ENCODE data around the gene PCDHB15.

GRCh38 chr5:141250576-141250975 is 5.4 kb downstream of the PCDHB15 start:
- TF ChIP-seq, protein P1, sequence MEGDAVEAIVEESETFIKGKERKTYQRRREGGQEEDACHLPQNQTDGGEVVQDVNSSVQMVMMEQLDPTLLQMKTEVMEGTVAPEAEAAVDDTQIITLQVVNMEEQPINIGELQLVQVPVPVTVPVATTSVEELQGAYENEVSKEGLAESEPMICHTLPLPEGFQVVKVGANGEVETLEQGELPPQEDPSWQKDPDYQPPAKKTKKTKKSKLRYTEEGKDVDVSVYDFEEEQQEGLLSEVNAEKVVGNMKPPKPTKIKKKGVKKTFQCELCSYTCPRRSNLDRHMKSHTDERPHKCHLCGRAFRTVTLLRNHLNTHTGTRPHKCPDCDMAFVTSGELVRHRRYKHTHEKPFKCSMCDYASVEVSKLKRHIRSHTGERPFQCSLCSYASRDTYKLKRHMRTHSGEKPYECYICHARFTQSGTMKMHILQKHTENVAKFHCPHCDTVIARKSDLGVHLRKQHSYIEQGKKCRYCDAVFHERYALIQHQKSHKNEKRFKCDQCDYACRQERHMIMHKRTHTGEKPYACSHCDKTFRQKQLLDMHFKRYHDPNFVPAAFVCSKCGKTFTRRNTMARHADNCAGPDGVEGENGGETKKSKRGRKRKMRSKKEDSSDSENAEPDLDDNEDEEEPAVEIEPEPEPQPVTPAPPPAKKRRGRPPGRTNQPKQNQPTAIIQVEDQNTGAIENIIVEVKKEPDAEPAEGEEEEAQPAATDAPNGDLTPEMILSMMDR (conservative IDR thresholded peaks at IDR 0.05; ENCODE audit: low read depth, low read length) = 0 out of 2 replicates have a peak, but pooled peaks have one; percentile 14
- no peak for TF ChIP-seq EZH2 (IDR thresholded peaks at IDR 0.05; ENCODE audit: borderline replicate concordance, low read depth, low read length, poor library complexity, severe bottlenecking)
